Memory B cell (primary cell): Measurements from ENCODE around the gene COX7A2L.

ENCODE experiments used
- ATAC-seq: fragments of 150-1000 bp; cut with Tn5 transposase; 2 replicates; pipeline ENCODE4 v1.10.0; 2021; ENCODE audit warnings: low read depth, mild to moderate bottlenecking, moderate library complexity
- DNase-seq, 2 donors: peaks; one replicate each; pipeline ENCODE4 v3.0.0; 2022; ENCODE audit warnings: low spot score in 2 of 2
- H3K27ac Mint-ChIP-seq: one replicate; pipeline ENCODE4 v1.8.0; 2022; ENCODE audit warnings: mild to moderate bottlenecking, moderate library complexity, mixed read lengths
- H3K27me3 Mint-ChIP-seq: one replicate; pipeline ENCODE4 v1.8.0; 2022; ENCODE audit warnings: mixed read lengths
- H3K36me3 Mint-ChIP-seq: one replicate; pipeline ENCODE4 v1.8.0; 2022; ENCODE audit warnings: mild to moderate bottlenecking, mixed read lengths
- H3K4me1 Mint-ChIP-seq: one replicate; pipeline ENCODE4 v1.8.0; 2022; ENCODE audit warnings: mixed read lengths
- H3K4me3 Mint-ChIP-seq: one replicate; pipeline ENCODE4 v1.8.0; 2022; ENCODE audit warnings: mild to moderate bottlenecking, moderate library complexity, mixed read lengths
- H3K9me3 Mint-ChIP-seq: one replicate; pipeline ENCODE4 v1.8.0; 2022; ENCODE audit warnings: mixed read lengths

COX7A2L gene

GRCh38 chr2:42378415-42378814, 17.4 kb upstream of the COX7A2L start:
- no peak for DNase-seq
- no peaks in the 10 kb centered on the region for H3K4me1 Mint-ChIP-seq
- no peak for ATAC-seq
- H3K27me3 Mint-ChIP-seq = peaks cover 3% of the 10 kb centered on the region
- H3K4me3 Mint-ChIP-seq = no peak overlapping the region
- no peaks in the 10 kb centered on the region for H3K36me3 Mint-ChIP-seq
- no peaks in the 10 kb centered on the region for H3K9me3 Mint-ChIP-seq
- no peak overlapping the region for H3K27ac Mint-ChIP-seq

DNA sequence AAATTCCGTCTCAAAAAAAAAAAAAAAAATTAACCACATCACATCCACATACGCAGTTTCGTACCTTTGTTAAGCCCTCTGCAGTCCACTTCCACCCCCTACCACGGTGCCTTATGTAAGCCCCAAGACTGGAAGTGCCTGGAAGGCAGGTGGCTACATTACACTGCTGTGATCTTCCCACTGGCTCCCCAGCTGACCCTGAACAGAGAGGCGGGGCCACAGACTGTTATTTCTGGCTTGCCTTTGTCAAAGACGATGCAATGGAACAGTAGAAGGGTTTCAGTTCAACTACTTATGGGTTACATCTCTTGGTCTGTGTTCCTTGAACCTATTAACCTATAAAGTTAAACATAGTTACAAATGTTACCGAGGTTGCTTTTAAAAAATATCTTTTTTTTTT, 15.7 kb upstream of the COX7A2L start:
- no peaks in the 10 kb centered on the region for H3K36me3 Mint-ChIP-seq
- H3K4me3 Mint-ChIP-seq = no peak overlapping the region
- no peaks in the 10 kb centered on the region for H3K9me3 Mint-ChIP-seq
- DNase-seq (no peak), ATAC-seq (no peak)
- no peak overlapping the region for H3K27ac Mint-ChIP-seq
- H3K27me3 Mint-ChIP-seq = peaks cover 3% of the 10 kb centered on the region
- no peaks in the 10 kb centered on the region for H3K4me1 Mint-ChIP-seq

DNA sequence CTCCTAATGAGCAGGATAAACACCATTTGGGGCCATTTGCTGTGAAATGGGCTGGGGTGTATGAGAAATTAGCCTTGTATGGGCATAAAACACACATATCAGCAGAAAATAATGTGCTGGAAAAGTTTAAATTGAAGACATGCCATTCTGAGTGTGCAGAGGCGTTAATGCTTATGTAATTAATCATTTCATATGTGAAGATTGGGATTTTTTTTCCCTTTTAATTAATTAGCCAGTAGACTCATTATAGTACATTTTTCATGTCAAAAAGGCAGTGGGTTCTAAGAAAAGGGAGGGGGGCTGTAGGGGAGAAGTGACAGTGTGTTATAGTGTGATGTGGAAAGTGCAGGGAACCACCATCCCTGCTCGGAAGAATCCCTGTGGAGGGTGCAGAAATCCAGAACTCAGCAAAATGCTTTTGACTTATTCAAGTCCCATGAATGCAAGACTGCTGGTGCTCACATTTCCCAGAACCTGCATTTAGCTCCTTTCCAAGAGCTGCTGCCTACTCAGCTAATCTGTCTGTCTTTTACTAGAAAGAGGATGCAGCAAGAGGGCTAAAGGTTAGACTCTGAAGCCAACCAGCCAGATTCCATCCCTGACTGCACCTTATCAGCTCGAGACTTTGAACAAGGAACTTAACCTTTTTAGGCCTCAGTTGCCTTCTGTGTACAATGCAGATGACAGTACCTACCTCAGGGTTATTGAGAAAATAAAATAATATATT, 11.6 kb upstream of the COX7A2L start:
- ATAC-seq (no peak), DNase-seq (no peak)
- no peak overlapping the region for H3K4me3 Mint-ChIP-seq
- H3K4me1 Mint-ChIP-seq = no peaks in the 10 kb centered on the region
- H3K9me3 Mint-ChIP-seq = no peaks in the 10 kb centered on the region
- no peaks in the 10 kb centered on the region for H3K27me3 Mint-ChIP-seq
- H3K27ac Mint-ChIP-seq = no peak overlapping the region
- no peaks in the 10 kb centered on the region for H3K36me3 Mint-ChIP-seq

DNA sequence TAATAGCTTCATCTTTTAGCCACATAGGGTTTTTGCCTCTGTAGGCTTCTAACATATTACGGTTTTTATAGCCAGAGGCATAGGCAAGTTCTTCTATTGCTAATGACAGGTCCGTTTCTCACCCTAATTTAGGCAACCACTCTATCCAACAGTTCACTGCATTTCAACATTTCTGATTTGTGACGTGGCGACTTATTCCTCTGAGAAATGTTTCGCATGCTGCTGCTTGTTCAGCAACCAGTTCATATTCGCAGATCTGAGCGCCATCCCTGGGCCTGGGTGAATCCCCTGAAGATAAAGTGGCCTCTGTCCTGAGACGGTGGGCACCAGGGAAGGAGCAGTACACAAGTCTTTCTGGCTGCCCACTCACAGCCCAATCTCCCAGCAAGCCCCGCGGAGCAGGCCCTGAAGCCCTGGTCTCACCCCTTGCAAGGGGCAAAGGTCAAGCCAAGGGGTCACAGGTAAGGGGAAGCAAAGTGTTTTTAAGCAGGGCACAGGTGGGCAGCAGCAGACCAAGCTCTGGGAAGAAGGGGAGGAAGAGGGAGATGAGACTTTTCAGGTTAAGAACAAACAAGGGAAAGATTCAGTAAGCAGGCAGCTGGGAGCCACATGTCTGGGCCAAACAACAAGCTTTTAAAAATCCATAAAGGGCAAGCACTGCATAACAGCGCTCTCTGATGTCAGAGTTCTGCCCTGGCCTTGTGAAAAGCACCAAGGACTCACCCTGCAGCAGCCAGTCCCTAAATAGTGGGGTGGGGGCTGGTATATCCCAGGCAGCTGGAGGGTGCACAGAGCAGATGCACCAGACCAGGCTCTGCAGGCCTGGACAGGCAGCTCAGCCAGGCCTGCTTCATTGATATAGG, 10.8 kb upstream of the COX7A2L start:
- Mint-ChIP-seq H3K27me3 (no peaks in the 10 kb centered on the region), H3K4me1 (no peaks in the 10 kb centered on the region), H3K36me3 (no peaks in the 10 kb centered on the region), H3K9me3 (no peaks in the 10 kb centered on the region), H3K27ac (peak overlapping the region; percentile 18), H3K4me3 (no peak overlapping the region)
- DNase-seq = no peak
- no peak for ATAC-seq

GRCh38 chr2:42369532-42370229, 8.7 kb upstream of the COX7A2L start:
- no peaks in the 10 kb centered on the region for H3K9me3 Mint-ChIP-seq
- ATAC-seq = no peak
- H3K4me1 Mint-ChIP-seq = no peaks in the 10 kb centered on the region
- no peak overlapping the region for H3K4me3 Mint-ChIP-seq
- no peak overlapping the region for H3K27ac Mint-ChIP-seq
- peaks cover 3% of the 10 kb centered on the region for H3K27me3 Mint-ChIP-seq
- H3K36me3 Mint-ChIP-seq = no peaks in the 10 kb centered on the region
- no peak for DNase-seq

DNA sequence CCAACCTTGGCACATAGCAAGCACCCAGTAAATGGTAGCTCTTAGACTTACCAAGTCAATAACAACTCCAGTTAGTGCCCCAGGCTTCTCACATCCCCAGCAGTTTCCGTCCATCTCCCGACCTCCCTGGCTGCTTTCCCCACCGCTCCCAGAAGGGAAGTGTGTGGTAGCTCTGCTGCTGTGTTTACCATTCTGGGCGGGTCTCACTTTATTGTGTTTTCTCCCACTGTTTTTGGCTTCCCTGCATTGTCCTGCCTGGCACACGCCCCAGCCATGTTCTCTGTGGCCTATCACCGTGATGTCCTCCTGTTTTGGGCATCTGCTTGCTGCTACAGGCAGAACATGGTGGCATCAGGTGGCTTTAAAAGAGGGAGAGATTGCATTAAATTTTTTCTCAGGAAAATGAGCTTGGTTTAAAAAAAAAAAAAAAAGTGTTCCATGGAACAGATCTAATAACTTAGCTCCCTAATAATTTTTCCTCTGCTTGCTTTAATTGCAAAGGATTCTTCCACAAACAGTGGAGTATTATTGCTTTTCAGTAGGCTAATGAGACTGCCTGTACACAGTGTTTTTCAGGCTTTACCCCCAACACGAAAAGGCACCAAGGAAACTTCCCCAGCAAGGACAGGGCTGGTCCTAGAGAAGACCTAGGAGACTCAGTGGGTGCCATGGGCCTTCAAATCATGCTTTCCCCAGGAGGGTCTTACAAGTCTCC, 8.0 kb upstream of the COX7A2L start:
- Mint-ChIP-seq H3K36me3 (no peaks in the 10 kb centered on the region), H3K4me1 (no peaks in the 10 kb centered on the region), H3K4me3 (no peak overlapping the region)

GRCh38 chr2:42367835-42368234, 6.8 kb upstream of the COX7A2L start:
- no peaks in the 10 kb centered on the region for H3K36me3 Mint-ChIP-seq
- peaks cover 3% of the 10 kb centered on the region for H3K27me3 Mint-ChIP-seq
- ATAC-seq (no peak), DNase-seq (no peak)
- no peak overlapping the region for H3K4me3 Mint-ChIP-seq
- no peak overlapping the region for H3K27ac Mint-ChIP-seq
- H3K9me3 Mint-ChIP-seq = no peaks in the 10 kb centered on the region
- no peaks in the 10 kb centered on the region for H3K4me1 Mint-ChIP-seq

More for the DNA sequence above, 8.0 kb upstream of the COX7A2L start:
- Mint-ChIP-seq H3K27ac (no peak overlapping the region), H3K9me3 (no peaks in the 10 kb centered on the region), H3K27me3 (peaks cover 3% of the 10 kb centered on the region)
- ATAC-seq (no peak), DNase-seq (no peak)

GRCh38 chr2:42366411-42366810, 5.4 kb upstream of the COX7A2L start:
- ATAC-seq (no peak), DNase-seq (no peak)
- H3K27me3 Mint-ChIP-seq = peaks cover 3% of the 10 kb centered on the region
- H3K4me3 Mint-ChIP-seq = no peak overlapping the region
- H3K9me3 Mint-ChIP-seq = no peaks in the 10 kb centered on the region
- H3K27ac Mint-ChIP-seq = no peak overlapping the region
- H3K36me3 Mint-ChIP-seq = no peaks in the 10 kb centered on the region
- H3K4me1 Mint-ChIP-seq = peaks cover 4% of the 10 kb centered on the region

DNA sequence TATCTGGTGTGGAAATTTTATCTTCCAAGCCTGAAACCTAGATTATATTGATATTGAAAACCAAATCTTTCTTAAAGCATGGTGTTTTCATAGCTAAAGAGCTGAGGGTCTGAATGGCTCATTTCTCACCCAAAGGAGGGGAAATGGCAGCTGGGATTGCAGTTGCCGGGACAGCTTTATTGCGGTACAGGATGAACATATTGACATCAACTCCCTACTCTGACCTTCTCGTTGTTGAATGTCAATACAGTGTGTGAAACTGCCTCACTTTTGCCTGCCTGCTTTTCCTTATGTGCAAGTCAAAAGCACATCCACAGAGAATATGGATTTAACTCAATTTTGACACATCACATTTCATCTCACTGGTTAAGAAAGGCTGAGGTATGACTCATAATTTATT, 3.6 kb upstream of the COX7A2L start:
- no peak for DNase-seq
- H3K27ac Mint-ChIP-seq = no peak overlapping the region
- no peak for ATAC-seq
- H3K36me3 Mint-ChIP-seq = no peaks in the 10 kb centered on the region
- H3K4me3 Mint-ChIP-seq = no peak overlapping the region
- peaks cover 13% of the 10 kb centered on the region for H3K4me1 Mint-ChIP-seq
- H3K27me3 Mint-ChIP-seq = peaks cover 3% of the 10 kb centered on the region
- H3K9me3 Mint-ChIP-seq = no peaks in the 10 kb centered on the region

- no peaks in the 10 kb centered on the region for H3K36me3 Mint-ChIP-seq
- peaks cover 20% of the 10 kb centered on the region for H3K4me1 Mint-ChIP-seq
- DNase-seq (no peak), ATAC-seq (no peak)
- H3K4me3 Mint-ChIP-seq = no peak overlapping the region
- no peak overlapping the region for H3K27ac Mint-ChIP-seq
- H3K9me3 Mint-ChIP-seq = no peaks in the 10 kb centered on the region
- H3K27me3 Mint-ChIP-seq = peaks cover 3% of the 10 kb centered on the region
These were observed 2.4 kb upstream of the COX7A2L start for GRCh38 chr2:42363413-42363812.

DNA sequence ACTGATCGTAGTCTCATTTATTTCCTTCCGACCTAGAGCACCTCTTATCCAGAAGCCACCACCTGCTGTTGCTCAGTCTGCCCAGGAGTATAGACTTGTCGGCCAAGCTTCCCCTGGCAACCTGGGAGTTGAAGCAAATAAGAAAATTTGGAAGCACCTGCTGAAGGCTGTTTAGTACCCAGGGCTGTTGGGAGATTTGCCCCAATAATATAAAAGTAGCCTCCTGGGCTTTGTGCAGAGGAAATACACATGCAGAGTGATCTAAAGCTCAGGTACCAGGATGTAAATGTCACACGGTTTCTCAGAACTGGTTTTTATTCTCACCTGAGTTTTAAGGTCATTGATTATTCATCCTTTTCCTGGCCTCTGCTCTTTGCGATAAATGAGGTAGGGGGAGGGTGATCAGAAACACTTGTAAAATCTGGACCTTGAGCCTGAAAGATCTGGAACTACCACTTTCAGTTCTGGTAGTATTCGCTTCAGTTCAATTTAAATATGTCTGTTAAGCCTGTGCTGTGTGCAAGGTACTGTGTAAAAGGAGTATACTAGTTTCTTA, 789 bp upstream of the COX7A2L start:
- no peaks in the 10 kb centered on the region for H3K9me3 Mint-ChIP-seq
- H3K36me3 Mint-ChIP-seq = no peaks in the 10 kb centered on the region
- no peak for ATAC-seq
- DNase-seq = no peak
- peak overlapping the region; percentile 96 for H3K27ac Mint-ChIP-seq
- peak overlapping the region; percentile 92 for H3K4me3 Mint-ChIP-seq
- H3K27me3 Mint-ChIP-seq = peaks cover 3% of the 10 kb centered on the region
- H3K4me1 Mint-ChIP-seq = peaks cover 27% of the 10 kb centered on the region

GRCh38 chr2:42360493-42360889, 526 bp downstream of the COX7A2L start:
- H3K36me3 Mint-ChIP-seq = peaks cover 4% of the 10 kb centered on the region
- peaks cover 32% of the 10 kb centered on the region for H3K4me1 Mint-ChIP-seq
- peak overlapping the region; percentile 92 for H3K4me3 Mint-ChIP-seq
- peak overlapping the region; percentile 96 for H3K27ac Mint-ChIP-seq
- DNase-seq (no peak), ATAC-seq (no peak)
- H3K9me3 Mint-ChIP-seq = no peaks in the 10 kb centered on the region
- peaks cover 3% of the 10 kb centered on the region for H3K27me3 Mint-ChIP-seq

GRCh38 chr2:42359965-42360483, 993 bp downstream of the COX7A2L start:
- peak overlapping the region; percentile 92 for H3K4me3 Mint-ChIP-seq
- peaks cover 4% of the 10 kb centered on the region for H3K36me3 Mint-ChIP-seq
- H3K27ac Mint-ChIP-seq = peak overlapping the region; percentile 96
- ATAC-seq = no peak
- peaks cover 2% of the 10 kb centered on the region for H3K27me3 Mint-ChIP-seq
- no peak for DNase-seq
- H3K4me1 Mint-ChIP-seq = peaks cover 34% of the 10 kb centered on the region
- no peaks in the 10 kb centered on the region for H3K9me3 Mint-ChIP-seq
